ENCODE measurements around the gene GRIK4. TPM values are rescaled to one million over a fixed set of nuclear protein-coding genes. Genes with fewer than 3 reads are reported as not detected.

Gene GRIK4
- total and polyA plus RNA-seq, 2 donors (not counting 3 experiments of a cell fraction or from before 2014, with no cell fraction given): 0.81 to 1.6 TPM

DNA sequence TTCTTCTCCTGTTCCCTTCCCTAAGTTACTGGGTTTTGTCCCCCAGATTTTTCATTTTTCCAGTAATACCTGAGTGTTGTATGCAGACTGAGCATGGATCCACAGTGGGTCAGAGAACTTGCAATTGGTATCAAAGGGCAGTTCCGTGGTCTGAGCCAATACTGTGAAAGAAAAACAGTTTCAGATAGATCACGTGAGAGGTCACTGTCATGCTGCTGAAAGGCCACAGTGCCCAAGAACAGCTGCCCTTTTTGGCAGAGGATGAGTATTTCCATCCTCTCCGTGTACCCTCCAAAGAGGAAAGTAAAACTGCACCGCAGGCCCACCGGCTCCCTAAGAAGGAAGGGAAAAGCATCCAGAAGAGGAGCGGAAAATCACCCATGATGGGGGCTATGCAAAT lies 439.3 kb downstream of the GRIK4 start:
- CTCF ChIA-PET: interaction anchor here (2.4 to 2.9 kb wide), 2 partner anchors 266 to 440 kb away, joined by 11 to 14 read pairs; partner anchors contain the start of gene GRIK4
- Histone ChIP-seq H3K4me2 (ENCODE audit: insufficient read depth, low read length) (no peak overlapping the region), H3K9me3 (replicated peaks; ENCODE audit: control insufficient read depth, insufficient read depth, low read length) (no peaks in the 10 kb centered on the region), H3K4me1 (ENCODE audit: control insufficient read depth, extremely low read depth, insufficient read depth, low read length) (no peaks in the 10 kb centered on the region), H3K9ac (replicated peaks; ENCODE audit: extremely low read depth, insufficient read depth, low read length) (no peak overlapping the region), H3K27ac (ENCODE audit: insufficient read depth, low read depth, low read length) (no peak overlapping the region), H3K27me3 (ENCODE audit: control insufficient read depth in 2 of 2, insufficient read depth in 2 of 2, low read length in 2 of 2) (no peaks in the 10 kb centered on the region), H3K9me1 (replicated peaks; ENCODE audit: control insufficient read depth, extremely low read depth, insufficient read depth, low read length) (no peaks in the 10 kb centered on the region), H3K36me3 (ENCODE audit: control insufficient read depth in 2 of 2, extremely low read depth in 1 of 2, insufficient read depth in 2 of 2, low read length in 2 of 2) (no peaks in the 10 kb centered on the region), H3K79me2 (ENCODE audit: control insufficient read depth, insufficient read depth, low read length) (no peaks in the 10 kb centered on the region), H2AFZ (ENCODE audit: low read depth, low read length) (no peak overlapping the region), H3K4me3 (replicated peaks in 1 of 3; ENCODE audit: insufficient read depth in 1 of 3, low read depth in 1 of 3, low read length in 3 of 3) (no peak overlapping the region), H4K20me1 (replicated peaks; ENCODE audit: control insufficient read depth, extremely low read depth, insufficient read depth, low read length) (no peaks in the 10 kb centered on the region)
- DNase-seq (ENCODE audit: low read depth, low spot score) (no peak), FAIRE-seq (no peak)
- intact Hi-C loops (cut with micrococcal nuclease) (loop anchor here (5.0 to 10.0 kb wide), 2 partner anchors 146 to 614 kb away; partner anchors contain the start of gene ARHGEF12), dilution Hi-C loops (cut with MboI; ENCODE audit: extremely low pct_ligation_motif_present, low sequenced_read_pairs) (no loop called here)
- no TSS peak for BruUV-seq (replicated peaks)
- TF ChIP-seq GATA2 (IDR thresholded peaks at IDR 0.05; ENCODE audit: insufficient read depth, insufficient read length, low read depth, low read length) (no peak), FOS (IDR thresholded peaks at IDR 0.05; ENCODE audit: borderline replicate concordance, insufficient read depth, low read length) (no peak), MYC (IDR thresholded peaks at IDR 0.05; ENCODE audit: low read depth, low read length) (no peak), JUN (IDR thresholded peaks at IDR 0.05; ENCODE audit: borderline replicate concordance, insufficient read depth, insufficient read length, low read depth) (no peak), EZH2 (IDR thresholded peaks at IDR 0.05; ENCODE audit: borderline replicate concordance, low read depth, low read length, severe bottlenecking) (no peak), CTCF (IDR thresholded peaks at IDR 0.05; ENCODE audit: extremely low read depth in 1 of 2, insufficient read depth in 1 of 2, low read depth in 1 of 2, low read length in 2 of 2) (no peak), POLR2A (IDR thresholded peaks at IDR 0.05; ENCODE audit: low read depth, low read length) (no peak), POLR2AphosphoS5 (IDR thresholded peaks at IDR 0.05; ENCODE audit: insufficient read depth, low read depth, low read length) (no peak)
- TF ChIP-seq, protein P1, sequence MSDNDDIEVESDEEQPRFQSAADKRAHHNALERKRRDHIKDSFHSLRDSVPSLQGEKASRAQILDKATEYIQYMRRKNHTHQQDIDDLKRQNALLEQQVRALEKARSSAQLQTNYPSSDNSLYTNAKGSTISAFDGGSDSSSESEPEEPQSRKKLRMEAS (IDR thresholded peaks at IDR 0.05; ENCODE audit: insufficient read depth, insufficient read length): no peak
- POLR2A ChIA-PET: no interaction called here
